Body of pancreas (tissue), 4 donors: Measurements from ENCODE around the gene PTPRN2. TPM values are rescaled to one million over a fixed set of nuclear protein-coding genes. Genes with fewer than 3 reads are reported as not detected.

ENCODE experiments used
- ATAC-seq: fragments of 150-250 bp; one replicate; pipeline ENCODE4 v1.9.1; 2016
- DNase-seq, 4 donors: peaks; one replicate each; pipeline ENCODE4 v3.0.0-alpha.2; 2019
- H3K27ac ChIP-seq, 4 donors: fragments of 200-600 bp; sonication (generic); 1 replicate in 3 of 4; 2 replicates in 1 of 4; pipeline versions ENCODE4 v1.5.1 to v1.6.1; 2016 to 2019; ENCODE audit warnings: mild to moderate bottlenecking in 1 of 4, mixed read lengths in 1 of 4, moderate library complexity in 1 of 4
- H3K27me3 ChIP-seq, 2 donors: fragments of 200-600 bp; sonication (generic); one replicate each; pipeline ENCODE4 v1.6.0; 2016; ENCODE audit warnings: mild to moderate bottlenecking in 1 of 2
- H3K36me3 ChIP-seq, 2 donors: fragments of 200-600 bp; sonication (generic); replicated peaks in 1 of 2; 2 replicates each; pipeline ENCODE4 v1.5.1; 2016; ENCODE audit warnings: low read depth in 2 of 2; ENCODE audit not compliant: insufficient read depth in 1 of 2
- H3K4me1 ChIP-seq: fragments of 200-600 bp; sonication (generic); one replicate; pipeline ENCODE4 v1.6.0; 2016
- H3K4me3 ChIP-seq, 2 donors: fragments of 200-600 bp; sonication (generic); 1 replicate in 1 of 2; 2 replicates in 1 of 2; pipeline ENCODE4 v1.5.1; 2016 to 2019
- H3K9me3 ChIP-seq, 3 donors: fragments of 200-600 bp; sonication (generic); 1 replicate in 2 of 3; 2 replicates in 1 of 3; pipeline ENCODE4 v1.5.1; 2016
- CTCF ChIP-seq, 7 experiments: fragments of 450-650 bp in 4 of 7; fragments of 200-600 bp in 3 of 7; sonication (generic) in 3 of 7; IDR thresholded peaks; one replicate each; pipeline ENCODE4 v1.5.1; 2016 to 2019; ENCODE audit warnings: antibody characterized with exemption in 7 of 7
- POLR2A ChIP-seq, 3 donors: fragments of 450-650 bp; IDR thresholded peaks; one replicate each; pipeline ENCODE4 v1.6.1; 2016; ENCODE audit warnings: antibody characterized with exemption in 3 of 3, mild to moderate bottlenecking in 2 of 3
- WGBS, 2 donors: methylation state at CpG; one replicate each; pipeline ENCODE4 v1.1.5; 2017; 5-methylcytosine and 5-hydroxymethylcytosine counted together
- intact Hi-C: fragments of 100-400 bp; cut with DNase I; formaldehyde crosslinking; loops from one replicate; pipeline ENCODE4 v1.15.1; 2023
- total RNA-seq, 2 donors: library from RNA; depleted of rRNA; stranded (reverse); fragments of >200 nt; gene quantifications; one replicate each; pipeline ENCODE4 v1.1.0, GENCODE V29; 2016

PTPRN2 gene
- total RNA-seq, 2 donors from 2014 or later, result 31.6 to 76.1 TPM

- H3K27ac ChIP-seq, result no peak overlapping the region
- H3K9me3 ChIP-seq, result no peaks in the 10 kb centered on the region
- ATAC-seq, result no peak
- H3K27me3 ChIP-seq, result no peaks in the 10 kb centered on the region
- no peaks in the 10 kb centered on the region for H3K4me1 ChIP-seq
- DNase-seq, result no peak
- intact Hi-C loops, result no loop called here
- no peak for TF ChIP-seq POLR2A (IDR thresholded peaks at IDR 0.05)
- TF ChIP-seq CTCF (IDR thresholded peaks at IDR 0.05), result no peak
- WGBS, 2 donors, result 84 to 90% methylated on average over 16 of the region's 16 CpGs
- no peak overlapping the region for H3K4me3 ChIP-seq
- H3K36me3 ChIP-seq, result no peaks in the 10 kb centered on the region
Measured at GRCh38 chr7:158235862-158236261, 351.8 kb downstream of the PTPRN2 start.

- TF ChIP-seq POLR2A (IDR thresholded peaks at IDR 0.05), result no peak
- H3K27me3 ChIP-seq, result no peaks in the 10 kb centered on the region
- no peaks in the 10 kb centered on the region for H3K9me3 ChIP-seq
- DNase-seq, result no peak
- H3K27ac ChIP-seq, result no peak overlapping the region
- WGBS, 2 donors, result 100% methylated on average over 1 of the region's 1 CpG
- H3K4me1 ChIP-seq, result peaks cover 5% of the 10 kb centered on the region
- intact Hi-C loops, result no loop called here
- no peak for ATAC-seq
- no peak overlapping the region for H3K4me3 ChIP-seq
- H3K36me3 ChIP-seq, result no peaks in the 10 kb centered on the region
Measured at GRCh38 chr7:158229945-158230344, 357.7 kb downstream of the PTPRN2 start.

DNA sequence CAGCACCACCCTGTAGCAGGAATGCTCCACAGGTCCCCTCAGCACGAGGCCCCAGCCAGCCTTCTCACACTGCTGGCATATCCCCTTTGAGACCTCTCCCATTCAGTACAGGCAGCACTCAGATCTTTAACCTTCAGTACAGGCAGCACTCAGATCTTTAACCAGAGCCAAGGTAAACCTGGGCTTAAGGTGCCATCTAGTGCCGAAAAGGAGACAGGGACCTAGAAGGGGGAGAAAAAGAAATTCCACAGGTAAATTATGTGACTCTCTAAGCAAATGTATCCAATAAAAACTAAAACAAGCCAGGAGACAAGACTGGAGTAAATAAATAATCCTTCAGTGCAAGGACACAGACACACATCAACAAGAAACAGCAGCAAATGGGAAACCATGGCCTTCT, 358.6 kb downstream of the PTPRN2 start:
- DNase-seq (no peak), ATAC-seq (no peak)
- no peak overlapping the region for H3K4me3 ChIP-seq
- H3K4me1 ChIP-seq, result peaks cover 5% of the 10 kb centered on the region
- H3K27ac ChIP-seq, result no peak overlapping the region
- TF ChIP-seq CTCF (IDR thresholded peaks at IDR 0.05) (no peak), POLR2A (IDR thresholded peaks at IDR 0.05) (no peak)
- H3K27me3 ChIP-seq, result no peaks in the 10 kb centered on the region
- WGBS, 2 donors, result 60 to 67% methylated on average over 2 of the region's 2 CpGs
- no peaks in the 10 kb centered on the region for H3K36me3 ChIP-seq
- intact Hi-C loops, result no loop called here
- H3K9me3 ChIP-seq, result no peaks in the 10 kb centered on the region

DNA sequence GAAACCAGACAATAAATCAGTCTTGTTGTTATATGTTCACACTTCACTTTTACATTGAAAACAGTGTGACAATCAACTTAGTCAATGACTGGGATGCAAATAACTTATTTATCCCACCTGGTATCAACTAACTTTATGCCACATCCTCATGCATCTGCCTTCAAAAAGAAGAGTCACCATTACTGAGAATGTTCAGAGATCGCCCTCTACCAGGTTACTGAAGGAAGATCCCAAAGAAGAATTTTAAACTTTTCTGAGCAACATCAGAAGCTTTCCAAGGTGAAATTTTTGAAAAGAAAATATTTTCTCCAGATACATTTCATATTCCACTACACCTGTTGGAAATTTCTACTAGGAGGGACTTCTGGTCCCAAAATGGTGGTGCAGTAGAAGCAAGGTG, 359.5 kb downstream of the PTPRN2 start:
- no peak overlapping the region for H3K4me3 ChIP-seq
- intact Hi-C loops, result no loop called here

GRCh38 chr7:158227258-158227984, 360.2 kb downstream of the PTPRN2 start:
- H3K27me3 ChIP-seq, result no peaks in the 10 kb centered on the region
- ATAC-seq (no peak), DNase-seq (no peak)
- H3K4me1 ChIP-seq, result peaks cover 5% of the 10 kb centered on the region
- TF ChIP-seq POLR2A (IDR thresholded peaks at IDR 0.05), result no peak
- TF ChIP-seq CTCF (IDR thresholded peaks at IDR 0.05), result no peak
- H3K27ac ChIP-seq, result no peak overlapping the region
- no peaks in the 10 kb centered on the region for H3K36me3 ChIP-seq
- H3K9me3 ChIP-seq, result no peaks in the 10 kb centered on the region
- H3K4me3 ChIP-seq, result no peak overlapping the region
- intact Hi-C loops, result no loop called here
- 77 to 87% methylated on average over 13 of the region's 13 CpGs for WGBS, 2 donors

More for the DNA sequence above, 359.5 kb downstream of the PTPRN2 start:
- ATAC-seq (no peak), DNase-seq (no peak)
- WGBS, 2 donors, result 82 to 88% methylated on average over 1 of the region's 1 CpG
- Histone ChIP-seq H3K9me3 (no peaks in the 10 kb centered on the region), H3K36me3 (no peaks in the 10 kb centered on the region), H3K4me1 (peaks cover 5% of the 10 kb centered on the region), H3K27me3 (no peaks in the 10 kb centered on the region), H3K27ac (no peak overlapping the region)
- TF ChIP-seq CTCF (IDR thresholded peaks at IDR 0.05), result no peak
- TF ChIP-seq POLR2A (IDR thresholded peaks at IDR 0.05), result no peak
